HepG2 (cell line): ENCODE data around the gene GYPC.

Experiments
- CTCF ChIP-seq: sonication (generic); formaldehyde crosslinking; IDR thresholded peaks from 2 replicates; pipeline ENCODE4 v1.5.0; 2020; ENCODE audit warnings: mild to moderate bottlenecking, missing genetic modification reagents, moderate library complexity
- DNMT3B ChIP-seq: conservative IDR thresholded peaks from 2 replicates; pipeline ENCODE4 v1.6.1; 2016; ENCODE audit warnings: missing biosample characterization, control low read depth
- EZH2 ChIP-seq: conservative IDR thresholded peaks from 2 replicates; pipeline ENCODE4 v1.6.1; 2012; ENCODE audit warnings: mild to moderate bottlenecking, low read depth, low read length, moderate library complexity
- HDAC2 ChIP-seq: sonication (generic); formaldehyde crosslinking; IDR thresholded peaks from 2 replicates; pipeline ENCODE4 v1.4.0; 2020; ENCODE audit warnings: missing genetic modification reagents
- JUN ChIP-seq: sonication (generic); formaldehyde crosslinking; IDR thresholded peaks from 2 replicates; pipeline ENCODE4 v1.4.0; 2020; ENCODE audit warnings: mild to moderate bottlenecking, missing genetic modification reagents
- PRDM10 ChIP-seq: sonication (generic); formaldehyde crosslinking; IDR thresholded peaks from 2 replicates; pipeline ENCODE4 v1.4.0; 2020; ENCODE audit warnings: low read depth, missing genetic modification reagents
- RBFOX2 ChIP-seq: fragments of 200-400 bp; formaldehyde crosslinking; IDR thresholded peaks from 2 replicates; pipeline ENCODE4 v1.6.1; 2017; ENCODE audit warnings: low read depth, mild to moderate bottlenecking, low read length
- ZNF260 ChIP-seq: sonication (generic); formaldehyde crosslinking; IDR thresholded peaks from 2 replicates; pipeline ENCODE4 v1.4.0; 2020; ENCODE audit warnings: missing genetic modification reagents, low read depth, mild to moderate bottlenecking, borderline replicate concordance
- ZNF274 ChIP-seq: sonication (generic); formaldehyde crosslinking; IDR thresholded peaks from 2 replicates; pipeline ENCODE4 v1.5.1; 2020; ENCODE audit warnings: mild to moderate bottlenecking, missing genetic modification reagents
- ZNF572 ChIP-seq: sonication (generic); formaldehyde crosslinking; IDR thresholded peaks from 2 replicates; pipeline ENCODE4 v1.5.1; 2020; ENCODE audit warnings: mild to moderate bottlenecking, missing genetic modification reagents

- TF ChIP-seq EZH2 (no peak), JUN (no peak), ZNF260 (no peak), DNMT3B (no peak), PRDM10 (CRISPR knock-in tag) (no peak), ZNF274 (CRISPR knock-in tag) (no peak), RBFOX2 (no peak), HDAC2 (CRISPR knock-in tag) (no peak), CTCF (CRISPR knock-in tag) (no peak), ZNF572 (no peak)
Observed at GRCh38 chr2:126687503-126687902, 31.5 kb downstream of the GYPC start.
